Keratinocyte (primary cell): ENCODE measurements around the gene CTSZ. TPM values are rescaled to one million over a fixed set of nuclear protein-coding genes. Genes with fewer than 3 reads are reported as not detected.

Experiments used
- DNase-seq: peaks from one replicate; pipeline ENCODE4 v3.0.0-alpha.2; 2011; ENCODE audit warnings: low read depth, missing footprints, low spot score
- FAIRE-seq: peaks from 2 replicates; lab custom pipeline; 2011; peaks lifted over from hg19 to GRCh38; lab: Jason Lieb, UNC
- H2AFZ ChIP-seq: 2 replicates; pipeline ENCODE4 v1.6.0; 2012; ENCODE audit warnings: low read length, control low read depth, inconsistent platforms; ENCODE audit not compliant: control insufficient read depth
- H3K27ac ChIP-seq: 2 replicates; pipeline ENCODE4 v1.5.1; 2011; ENCODE audit warnings: low read length; ENCODE audit not compliant: control insufficient read depth, insufficient read depth
- H3K27me3 ChIP-seq: 3 replicates; pipeline ENCODE4 v1.6.0; 2011; ENCODE audit warnings: low read length; ENCODE audit not compliant: control insufficient read depth, insufficient read depth; ENCODE audit errors: extremely low read depth
- H3K36me3 ChIP-seq, 2 experiments: 2 replicates in 1 of 2; 3 replicates in 1 of 2; pipeline ENCODE4 v1.5.1; 2011; ENCODE audit warnings: low read length in 2 of 2, mild to moderate bottlenecking in 1 of 2; ENCODE audit not compliant: control insufficient read depth in 2 of 2, insufficient read depth in 2 of 2; ENCODE audit errors: extremely low read depth in 1 of 2
- H3K4me1 ChIP-seq: 3 replicates; pipeline ENCODE4 v1.5.1; 2011; ENCODE audit warnings: low read length; ENCODE audit not compliant: control insufficient read depth, insufficient read depth; ENCODE audit errors: extremely low read depth
- H3K4me2 ChIP-seq: 3 replicates; pipeline ENCODE4 v1.6.0; 2011; ENCODE audit warnings: low read depth, low read length; ENCODE audit not compliant: control insufficient read depth, insufficient read depth; ENCODE audit errors: extremely low read depth
- H3K4me3 ChIP-seq, 3 experiments: fragments of 200-600 bp in 1 of 3; sonication (generic) in 1 of 3; 2 replicates in 2 of 3; 3 replicates in 1 of 3; pipeline ENCODE4 v1.5.1; 2011 to 2016; ENCODE audit warnings: low read length in 3 of 3, mild to moderate bottlenecking in 3 of 3, control low read depth in 2 of 3, inconsistent platforms in 1 of 3, low read depth in 1 of 3, mixed read lengths in 1 of 3, mixed run types in 1 of 3, moderate library complexity in 1 of 3; ENCODE audit not compliant: control insufficient read depth in 2 of 3, insufficient read depth in 2 of 3; ENCODE audit errors: extremely low read depth in 1 of 3
- H3K79me2 ChIP-seq: 2 replicates; pipeline ENCODE4 v1.6.0; 2012; ENCODE audit warnings: low read length; ENCODE audit not compliant: control insufficient read depth, insufficient read depth
- H3K9ac ChIP-seq: 3 replicates; pipeline ENCODE4 v1.6.0; 2011; ENCODE audit warnings: low read length; ENCODE audit not compliant: control insufficient read depth, insufficient read depth; ENCODE audit errors: extremely low read depth
- H3K9me1 ChIP-seq: 3 replicates; pipeline ENCODE4 v1.6.0; 2011; ENCODE audit warnings: low read length; ENCODE audit not compliant: control insufficient read depth, insufficient read depth; ENCODE audit errors: extremely low read depth
- H3K9me3 ChIP-seq: 2 replicates; pipeline ENCODE4 v1.5.1; 2012; ENCODE audit warnings: low read depth, low read length; ENCODE audit not compliant: control insufficient read depth
- H4K20me1 ChIP-seq: 3 replicates; pipeline ENCODE4 v1.6.0; 2011; ENCODE audit warnings: low read length; ENCODE audit not compliant: control insufficient read depth, insufficient read depth; ENCODE audit errors: extremely low read depth
- CTCF ChIP-seq, 3 experiments: IDR thresholded peaks in 1 of 3; conservative IDR thresholded peaks in 1 of 3; optimal IDR thresholded peaks in 1 of 3; 2 replicates in 2 of 3; 3 replicates in 1 of 3; pipeline versions ENCODE3 to v1.5.1; 2011; ENCODE audit warnings: low read length in 3 of 3, mild to moderate bottlenecking in 3 of 3, moderate library complexity in 2 of 3, control low read depth in 1 of 3, inconsistent platforms in 1 of 3; ENCODE audit not compliant: insufficient read depth in 2 of 3; ENCODE audit errors: extremely low read depth in 1 of 3
- EZH2 ChIP-seq: IDR thresholded peaks from one replicate; pipeline ENCODE4 v1.6.1; 2012; ENCODE audit warnings: inconsistent platforms, mild to moderate bottlenecking, low read length, moderate library complexity
- dilution Hi-C: fragments of 300-500 bp; cut with MboI; formaldehyde crosslinking; loops from one replicate; pipeline ENCODE4 v1.7.0; 2020; ENCODE audit warnings: low sequenced_read_pairs; ENCODE audit not compliant: extremely low pct_ligation_motif_present
- polyA plus RNA-seq, 5 experiments: library from polyadenylated mRNA; depleted of rRNA in 3 of 5; stranded (reverse) in 3 of 5; stranded (forward) in 1 of 5; unstranded in 1 of 5; fragments of >200 nt; gene quantifications; 1 replicate in 1 of 5; 2 replicates in 3 of 5; 3 replicates in 1 of 5; pipeline versions ENCODE4 v1.2.1 to v1.2.3, GENCODE V29; 2011 to 2012; ENCODE audit warnings: missing spikeins in 2 of 5, low read depth in 1 of 5, low replicate concordance in 1 of 5

CTSZ gene
- polyA plus RNA-seq, 1 donor (not counting 4 experiments of a cell fraction or from before 2014, with no cell fraction given), result 138 TPM

GRCh38 chr20:59046862-59047261 lies 39.8 kb upstream of the CTSZ start:
- DNase-seq (no peak), FAIRE-seq (no peak)
- Histone ChIP-seq H3K9me1 (peaks cover 2% of the 10 kb centered on the region), H4K20me1 (no peaks in the 10 kb centered on the region), H3K9ac (no peak overlapping the region), H2AFZ (no peak overlapping the region), H3K4me3 (no peak overlapping the region), H3K79me2 (peaks cover 7% of the 10 kb centered on the region), H3K9me3 (no peaks in the 10 kb centered on the region), H3K27me3 (no peaks in the 10 kb centered on the region), H3K36me3 (no peaks in the 10 kb centered on the region), H3K4me1 (peaks cover 12% of the 10 kb centered on the region), H3K27ac (no peak overlapping the region), H3K4me2 (no peak overlapping the region)
- dilution Hi-C loops, result no loop called here
- TF ChIP-seq CTCF (optimal IDR thresholded peaks at IDR 0.05 in 1 of 3, IDR thresholded peaks at IDR 0.05 in 1 of 3, conservative IDR thresholded peaks at IDR 0.05 in 1 of 3; ENCODE audit: extremely low read depth in 1 of 3, insufficient read depth in 2 of 3, low read length in 3 of 3) (no peak), EZH2 (no peak)

GRCh38 chr20:59044796-59045195 lies 37.7 kb upstream of the CTSZ start:
- Histone ChIP-seq H3K9me1 (peaks cover 3% of the 10 kb centered on the region), H3K27ac (no peak overlapping the region), H2AFZ (no peak overlapping the region), H3K9me3 (no peaks in the 10 kb centered on the region), H3K79me2 (peaks cover 28% of the 10 kb centered on the region), H3K4me1 (peaks cover 24% of the 10 kb centered on the region), H3K9ac (no peak overlapping the region), H3K27me3 (no peaks in the 10 kb centered on the region), H3K4me2 (no peak overlapping the region), H4K20me1 (no peaks in the 10 kb centered on the region), H3K4me3 (no peak overlapping the region), H3K36me3 (peaks cover 4 to 10% of the 10 kb centered on the region in 2 experiments)
- DNase-seq (no peak), FAIRE-seq (no peak)
- no peak for TF ChIP-seq CTCF (optimal IDR thresholded peaks at IDR 0.05 in 1 of 3, IDR thresholded peaks at IDR 0.05 in 1 of 3, conservative IDR thresholded peaks at IDR 0.05 in 1 of 3; ENCODE audit: extremely low read depth in 1 of 3, insufficient read depth in 2 of 3, low read length in 3 of 3)
- dilution Hi-C loops, result no loop called here
